NT2/D1 (cell line): ENCODE results near the gene LMAN2.

ENCODE experiments used
- YY1 ChIP-seq: IDR thresholded peaks from 2 replicates; pipeline ENCODE4 v1.6.1; 2011; ENCODE audit not compliant: insufficient read length, insufficient read depth
- ZNF274 ChIP-seq: IDR thresholded peaks from 2 replicates; pipeline ENCODE4 v1.6.1; 2011; ENCODE audit warnings: mild to moderate bottlenecking, low read depth, low read length

- TF ChIP-seq YY1 (no peak), ZNF274 (no peak)
These were observed 41.8 kb upstream of the LMAN2 start for GRCh38 chr5:177393206-177393765.
